ENCODE results near the gene CETN3. TPM values are rescaled to one million over a fixed set of nuclear protein-coding genes. Genes with fewer than 3 reads are reported as not detected.

The CETN3 gene
- total and polyA plus RNA-seq, 2 of the 13 experiments (the other 11 are each of a cell fraction or from before 2014, with no cell fraction given): 15.4 to 71.5 TPM

DNA sequence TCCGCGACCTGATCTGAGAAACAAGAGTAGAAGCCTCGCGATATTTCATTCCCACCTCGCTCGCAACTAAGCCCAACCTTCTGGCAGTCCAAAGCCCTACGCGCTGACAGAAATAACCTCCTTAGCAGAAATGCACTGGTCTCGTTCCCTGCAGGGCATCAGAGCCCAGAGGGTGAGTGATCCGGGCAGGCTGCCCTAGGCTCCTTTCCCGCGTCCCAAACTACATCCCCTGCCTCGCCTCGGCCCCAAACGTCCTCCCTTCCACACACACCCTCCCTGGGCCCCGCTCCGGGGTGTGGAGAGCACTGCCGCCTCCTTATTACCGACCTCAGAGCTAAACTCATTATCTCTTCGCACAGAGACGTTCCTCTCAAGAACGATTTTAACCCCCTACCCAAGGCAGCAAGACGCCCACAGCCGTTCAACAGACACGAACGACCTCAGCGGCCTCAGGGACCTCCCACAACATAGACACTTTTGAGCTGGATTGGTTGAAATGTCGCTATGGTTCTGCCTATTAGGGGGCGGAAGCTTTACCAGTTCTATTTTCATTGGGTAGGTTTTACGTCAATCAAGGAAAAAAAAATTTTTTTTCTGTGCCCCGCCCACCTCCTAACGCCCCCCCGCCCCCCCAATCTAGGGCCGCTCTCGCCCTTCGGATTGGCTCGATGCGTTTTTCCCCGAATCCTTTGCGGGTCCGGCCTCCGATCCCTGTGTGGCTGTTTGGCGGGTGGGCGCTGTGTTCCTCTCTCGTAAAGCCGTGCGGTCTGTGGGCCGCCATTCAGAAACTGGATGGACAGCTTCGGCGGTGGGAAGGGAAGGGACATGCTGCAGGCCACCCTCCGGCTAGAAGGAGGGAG is at the start of gene CETN3 (continued):
- TF ChIP-seq, protein P1, sequence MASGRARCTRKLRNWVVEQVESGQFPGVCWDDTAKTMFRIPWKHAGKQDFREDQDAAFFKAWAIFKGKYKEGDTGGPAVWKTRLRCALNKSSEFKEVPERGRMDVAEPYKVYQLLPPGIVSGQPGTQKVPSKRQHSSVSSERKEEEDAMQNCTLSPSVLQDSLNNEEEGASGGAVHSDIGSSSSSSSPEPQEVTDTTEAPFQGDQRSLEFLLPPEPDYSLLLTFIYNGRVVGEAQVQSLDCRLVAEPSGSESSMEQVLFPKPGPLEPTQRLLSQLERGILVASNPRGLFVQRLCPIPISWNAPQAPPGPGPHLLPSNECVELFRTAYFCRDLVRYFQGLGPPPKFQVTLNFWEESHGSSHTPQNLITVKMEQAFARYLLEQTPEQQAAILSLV (CRISPR knock-in tag; IDR thresholded peaks at IDR 0.05; ENCODE audit: borderline replicate concordance): peak; percentile 79
- TF ChIP-seq RBM39 (IDR thresholded peaks at IDR 0.05; ENCODE audit: low read depth, low read length, poor library complexity, severe bottlenecking) (peak; percentile 71), MYNN (CRISPR knock-in tag; IDR thresholded peaks at IDR 0.05; ENCODE audit: low read depth) (peak; percentile 39; the same call in 1 of the 2 replicates), ZNF550 (CRISPR knock-in tag; IDR thresholded peaks at IDR 0.05; ENCODE audit: borderline replicate concordance) (0 out of 2 replicates have a peak, but pooled peaks have one; percentile 31), MLLT10 (CRISPR knock-in tag; IDR thresholded peaks at IDR 0.05) (no peak), ZNF580 (CRISPR knock-in tag; IDR thresholded peaks at IDR 0.05; ENCODE audit: borderline replicate concordance, low read depth) (peak; percentile 78), ZNF407 (CRISPR knock-in tag; IDR thresholded peaks at IDR 0.05; ENCODE audit: not compliant biosample characterization) (peak; percentile 46), ZNF549 (CRISPR knock-in tag; IDR thresholded peaks at IDR 0.05) (no peak), ZNF773 (CRISPR knock-in tag; IDR thresholded peaks at IDR 0.05; ENCODE audit: borderline replicate concordance) (peak; percentile 32), PBX2 (CRISPR knock-in tag; IDR thresholded peaks at IDR 0.05) (peak; percentile 80), SAP130 (CRISPR knock-in tag; IDR thresholded peaks at IDR 0.05; ENCODE audit: low read depth) (peak; percentile 86), ZFP41 (CRISPR knock-in tag; IDR thresholded peaks at IDR 0.05; ENCODE audit: borderline replicate concordance) (peak; percentile 51; the same call in 1 of the 2 replicates), ZNF20 (CRISPR knock-in tag; IDR thresholded peaks at IDR 0.05) (no peak), ZNF768 (CRISPR knock-in tag; IDR thresholded peaks at IDR 0.05) (peak; percentile 54), ZNF782 (CRISPR knock-in tag; IDR thresholded peaks at IDR 0.05; ENCODE audit: borderline replicate concordance) (peak; percentile 36; the same call in 1 of the 2 replicates), ZNF674 (CRISPR knock-in tag; IDR thresholded peaks at IDR 0.05; ENCODE audit: low read depth) (0 out of 2 replicates have a peak, but pooled peaks have one; percentile 60), ZNF235 (CRISPR knock-in tag; IDR thresholded peaks at IDR 0.05; ENCODE audit: borderline replicate concordance) (peak; percentile 70; the same call in 1 of the 2 replicates)

Data from HepG2 (cell line).